NK-92 (cell line): ENCODE measurements around the gene CEP78.

Experiments
- DNase-seq: peaks from one replicate; lab custom pipeline; 2025; ENCODE audit not compliant: unreplicated experiment; lab: John Stamatoyannopoulos, UW

The CEP78 gene

DNA sequence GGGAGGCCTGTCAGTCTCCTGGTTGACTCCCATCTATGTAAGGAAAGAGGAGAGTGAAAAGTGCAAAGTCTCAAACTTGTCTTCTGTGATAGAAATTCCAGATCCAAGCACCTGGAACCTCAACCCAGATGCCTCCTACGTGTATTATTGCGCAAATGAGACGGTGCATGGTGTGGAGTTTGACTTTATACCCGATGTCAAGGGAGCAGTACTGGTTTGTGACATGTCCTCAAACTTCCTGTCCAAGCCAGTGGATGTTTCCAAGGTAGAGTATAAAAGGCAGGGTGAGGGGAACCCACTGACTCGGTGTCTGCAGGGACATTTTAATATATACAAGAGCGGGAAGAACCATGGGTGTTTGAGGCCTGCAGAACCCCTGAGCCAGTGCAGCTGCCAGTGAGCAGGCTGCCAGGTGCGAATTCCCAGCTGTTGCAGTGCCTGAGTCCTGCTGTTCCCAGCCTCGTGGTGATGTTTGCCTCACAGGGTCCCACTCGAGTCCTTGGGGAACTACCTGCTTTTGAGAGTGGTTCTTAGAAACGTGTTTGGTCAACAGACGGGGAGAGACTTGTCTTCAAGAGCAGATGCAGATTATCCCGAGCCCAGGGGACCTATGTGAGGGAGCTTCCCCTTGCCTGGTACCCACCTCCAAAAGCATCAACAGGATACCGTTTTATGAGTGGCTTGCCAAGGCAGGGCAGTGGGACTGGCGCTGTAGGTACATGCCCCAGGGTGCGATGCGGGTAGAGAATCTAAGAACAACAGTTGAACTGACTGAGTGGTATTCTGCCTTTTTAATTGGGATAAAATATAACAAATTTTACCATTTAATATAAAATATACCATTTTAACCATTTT is 70.6 kb downstream of the CEP78 start:
- DNase-seq: no peak

GRCh38 chr9:78307360-78307759 is 71.5 kb downstream of the CEP78 start:
- DNase-seq: no peak

GRCh38 chr9:78309066-78309465 is 73.2 kb downstream of the CEP78 start:
- no peak for DNase-seq

- DNase-seq: no peak
Measured at GRCh38 chr9:78311075-78311474, 75.2 kb downstream of the CEP78 start.

DNA sequence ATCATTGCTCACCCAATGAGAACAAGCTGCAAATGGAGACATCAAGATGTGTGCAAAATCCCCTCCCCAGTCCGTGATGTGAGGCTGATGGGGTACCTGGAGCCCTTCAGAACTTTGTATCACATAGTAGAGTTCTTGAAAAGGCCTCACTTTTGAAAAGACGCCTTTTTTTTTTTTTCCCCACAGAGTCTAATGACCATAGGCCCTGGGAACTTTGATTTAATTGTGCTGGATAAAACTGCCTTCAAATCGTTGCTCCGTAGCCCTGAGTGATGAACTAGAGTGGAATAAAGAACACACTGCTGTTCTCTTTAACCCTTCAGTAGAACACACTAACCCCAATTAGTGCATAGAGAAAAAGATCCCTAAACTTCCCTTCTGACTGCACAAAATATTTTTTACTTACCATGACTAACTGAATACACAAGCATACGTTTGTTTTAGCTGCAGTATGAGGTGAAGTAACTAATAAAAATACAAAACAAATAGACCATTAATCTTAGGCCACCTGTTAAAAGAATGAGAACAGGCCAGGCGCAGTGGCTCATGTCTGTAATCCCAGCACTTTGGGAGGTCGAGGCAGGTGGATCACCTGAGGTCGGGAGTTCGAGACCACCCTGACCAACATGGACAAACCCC is 76.1 kb downstream of the CEP78 start:
- no peak for DNase-seq

GRCh38 chr9:78314550-78314949 is 78.7 kb downstream of the CEP78 start:
- no peak for DNase-seq

DNA sequence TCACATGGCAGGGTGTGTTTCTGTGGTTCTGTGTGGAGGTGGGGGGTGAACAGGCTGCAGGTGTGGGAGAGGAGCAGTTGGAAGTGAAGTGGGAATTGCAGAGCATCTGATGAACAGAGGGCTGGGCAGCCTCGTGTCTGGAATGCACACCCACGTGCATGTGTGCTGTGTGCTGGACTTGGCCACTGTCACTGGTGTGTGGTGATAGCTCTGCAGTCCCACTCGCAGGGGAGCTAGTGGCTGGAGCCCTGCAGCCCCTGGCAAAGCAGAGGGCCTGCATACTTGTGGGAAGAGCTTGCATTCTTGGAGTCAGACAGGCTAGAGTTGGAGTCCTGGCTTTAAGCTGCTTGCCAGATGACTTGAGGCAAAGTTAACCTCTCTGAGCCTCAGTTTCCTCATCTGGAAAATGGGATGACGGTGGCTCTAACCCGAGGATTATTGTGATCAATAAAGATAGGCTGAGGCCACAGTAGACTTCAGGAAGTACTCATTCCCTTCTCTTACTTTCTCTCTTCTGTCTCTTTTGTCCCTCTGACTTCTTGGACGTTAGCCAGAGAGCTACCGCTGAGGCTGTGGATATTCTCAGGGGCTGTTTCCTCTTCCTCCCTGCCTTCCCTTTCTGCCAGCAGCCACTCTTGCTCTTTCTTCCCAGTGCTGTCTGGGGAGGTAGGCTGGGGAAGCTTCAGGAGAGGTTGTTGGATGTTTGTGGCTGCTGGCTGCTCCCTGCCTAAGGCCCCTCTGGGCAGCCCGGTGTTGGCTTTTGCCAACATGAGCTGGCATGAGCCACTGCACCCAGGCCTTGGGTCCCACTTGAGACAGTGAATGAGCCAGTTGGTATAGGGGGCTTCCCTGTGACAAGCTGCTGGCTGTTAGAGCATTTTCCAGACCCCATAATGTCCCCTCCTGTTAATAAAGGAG is 79.3 kb downstream of the CEP78 start:
- no peak for DNase-seq

GRCh38 chr9:78316166-78316892 is 80.5 kb downstream of the CEP78 start:
- no peak for DNase-seq

- DNase-seq: no peak
Measured at GRCh38 chr9:78319197-78320029, 83.5 kb downstream of the CEP78 start.

GRCh38 chr9:78320030-78320693 is 84.3 kb downstream of the CEP78 start:
- no peak for DNase-seq

- no peak for DNase-seq
Measured at GRCh38 chr9:78320875-78321496, 85.1 kb downstream of the CEP78 start.

DNA sequence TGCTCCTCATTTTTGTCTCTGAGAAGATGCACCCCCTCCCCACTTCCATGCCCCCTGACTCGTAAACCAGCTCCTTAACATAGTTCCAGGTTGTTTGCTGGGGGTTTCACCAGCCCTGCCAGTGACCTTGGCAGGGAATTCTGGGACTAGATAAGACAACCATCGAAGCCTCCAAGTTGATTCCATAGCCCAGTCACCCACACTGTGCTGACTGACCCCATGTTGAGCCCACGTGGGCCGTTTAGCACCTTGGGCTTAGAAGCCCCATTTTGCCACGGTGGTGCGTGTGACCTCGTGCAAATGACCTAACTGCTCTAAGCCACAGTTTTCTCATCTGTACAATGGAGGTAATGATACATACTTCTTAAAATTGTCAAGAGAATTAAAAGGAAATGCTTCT is 85.6 kb downstream of the CEP78 start:
- no peak for DNase-seq

GRCh38 chr9:78324068-78324650 is 88.3 kb downstream of the CEP78 start:
- no peak for DNase-seq

GRCh38 chr9:78324682-78325081 is 88.8 kb downstream of the CEP78 start:
- no peak for DNase-seq

- no peak for DNase-seq
Measured at GRCh38 chr9:78325343-78325742, 89.5 kb downstream of the CEP78 start.

DNA sequence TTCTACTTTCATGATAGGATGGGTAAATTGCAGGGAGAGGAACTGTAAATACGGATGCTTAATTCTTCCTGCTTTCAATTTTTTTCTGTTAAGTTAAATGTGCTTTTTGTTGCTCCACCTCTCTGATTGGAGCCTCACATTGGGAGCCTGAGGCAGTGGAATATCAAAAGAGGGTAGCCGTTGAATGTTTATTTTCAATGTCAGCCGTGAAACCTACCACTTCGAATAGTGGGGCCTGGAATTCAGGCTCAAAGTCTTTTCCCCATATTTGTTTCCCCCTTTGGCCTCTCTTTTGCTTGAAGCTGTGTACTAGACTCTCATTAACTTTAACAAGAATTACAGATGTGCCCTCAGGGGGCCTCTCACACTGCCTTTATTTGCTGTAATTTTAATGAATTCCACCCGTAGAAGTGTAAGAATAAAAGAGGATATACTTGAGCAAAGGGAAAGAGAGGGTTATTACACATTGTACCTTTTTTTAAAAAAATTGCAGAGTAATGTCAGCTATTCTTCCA is 90.0 kb downstream of the CEP78 start:
- no peak for DNase-seq

GRCh38 chr9:78326564-78326963 is 90.7 kb downstream of the CEP78 start:
- DNase-seq: no peak
